GM12878 (cell line): ENCODE data around the gene AIG1. TPM values are rescaled to one million over a fixed set of nuclear protein-coding genes. Genes with fewer than 3 reads are reported as not detected.
"Not testable (repeated sequence)": the region's sequence is repeated elsewhere in the genome, so short reads cannot be mapped to it uniquely, and the experiment has no call there.

Source experiments
- ATAC-seq: fragments of 200-7000 bp; cut with Tn5 transposase; 3 replicates; pipeline ENCODE4 v1.9.1; 2020; ENCODE audit warnings: mild to moderate bottlenecking, moderate library complexity
- BruUV-seq: library from RNA; stranded (reverse); fragments of 400-500 nt; replicated peaks from 2 replicates; lab custom pipeline; 2021; lab: Mats Ljungman, UMichigan
- CTCF ChIA-PET: fragments of 300-600 bp; sonication (Branson Sonifier 250); formaldehyde crosslinking; extraction: SDS; loops from one replicate; lab custom pipeline; 2021; ENCODE audit warnings: inconsistent platforms; lab: Yijun Ruan, JAX
- POLR2A ChIA-PET: fragments of 350-600 bp; formaldehyde crosslinking; extraction: SDS; loops from one replicate; lab custom pipeline; 2021; ENCODE audit warnings: inconsistent platforms; lab: Charles Lee
- RAD21 ChIA-PET: fragments of 300-600 bp; sonication (Branson Sonifier 250); formaldehyde crosslinking; loops from one replicate; lab custom pipeline; 2023; ENCODE audit warnings: antibody characterized with exemption; ENCODE audit not compliant: unreplicated experiment; lab: Charles Lee
- SMC1A ChIA-PET: fragments of 300-600 bp; sonication (Branson Sonifier 250); formaldehyde crosslinking; loops from one replicate; lab custom pipeline; 2023; ENCODE audit not compliant: unreplicated experiment, uncharacterized antibody; lab: Charles Lee
- DNase-seq: peaks from one replicate; pipeline ENCODE4 v3.0.0-alpha.2; 2011; ENCODE audit warnings: low read depth, low spot score
- FAIRE-seq: peaks from 3 replicates; lab custom pipeline; 2011; peaks lifted over from hg19 to GRCh38; lab: Jason Lieb, UNC
- H2AFZ ChIP-seq: 2 replicates; pipeline ENCODE4 v1.6.0; 2011; ENCODE audit warnings: low read depth, low read length, control low read depth; ENCODE audit not compliant: control insufficient read depth
- H3K27ac ChIP-seq: 2 replicates; pipeline ENCODE4 v1.5.1; 2011; ENCODE audit warnings: control low read depth; ENCODE audit not compliant: control insufficient read depth, insufficient read depth
- H3K27me3 ChIP-seq, 2 experiments: replicated peaks in 1 of 2; 2 replicates each; pipeline versions ENCODE4 v1.6.0 to v1.6.1; 2011; ENCODE audit warnings: low read length in 1 of 2; ENCODE audit not compliant: control insufficient read depth in 2 of 2, insufficient read depth in 2 of 2
- H3K36me3 ChIP-seq, 2 experiments: 2 replicates each; pipeline ENCODE4 v1.5.1; 2011; ENCODE audit warnings: low read length in 1 of 2; ENCODE audit not compliant: control insufficient read depth in 2 of 2, insufficient read depth in 2 of 2
- H3K4me1 ChIP-seq: 2 replicates; pipeline ENCODE4 v1.6.1; 2011; ENCODE audit warnings: mild to moderate bottlenecking, low read length, moderate library complexity, mixed read lengths; ENCODE audit not compliant: control insufficient read depth, insufficient read depth
- H3K4me2 ChIP-seq: 2 replicates; pipeline ENCODE4 v1.6.0; 2011; ENCODE audit warnings: control low read depth; ENCODE audit not compliant: control insufficient read depth, insufficient read depth
- H3K4me3 ChIP-seq: fragments of 200-600 bp; sonication (generic); 2 replicates; pipeline ENCODE4 v1.5.1; 2016
- H3K79me2 ChIP-seq: 2 replicates; pipeline ENCODE4 v1.6.0; 2011; ENCODE audit warnings: low read length; ENCODE audit not compliant: control insufficient read depth, insufficient read depth
- H3K9ac ChIP-seq: 2 replicates; pipeline ENCODE4 v1.8.0; 2011; ENCODE audit warnings: low read length, control low read depth, mixed read lengths; ENCODE audit not compliant: control insufficient read depth, insufficient read depth
- H3K9me3 ChIP-seq: replicated peaks from 3 replicates; pipeline ENCODE4 v1.5.1; 2011; ENCODE audit warnings: mild to moderate bottlenecking, low read length; ENCODE audit not compliant: control insufficient read depth, insufficient read depth
- H4K20me1 ChIP-seq: 2 replicates; pipeline ENCODE4 v1.6.0; 2011; ENCODE audit not compliant: control insufficient read depth, insufficient read depth
- CHD4 ChIP-seq: fragments of 200-600 bp; sonication (generic); IDR thresholded peaks from 2 replicates; pipeline ENCODE4 v1.6.1; 2016; ENCODE audit warnings: mild to moderate bottlenecking
- EGR1 ChIP-seq, 2 experiments: IDR thresholded peaks; 1 replicate in 1 of 2; 2 replicates in 1 of 2; pipeline ENCODE4 v1.6.1; 2011 to 2012; ENCODE audit warnings: low read depth in 2 of 2, low read length in 2 of 2, borderline replicate concordance in 1 of 2, mild to moderate bottlenecking in 1 of 2, moderate library complexity in 1 of 2
- HDGF ChIP-seq: fragments of 450-650 bp; IDR thresholded peaks from 2 replicates; pipeline ENCODE4 v1.6.1; 2016; ENCODE audit warnings: antibody characterized with exemption
- MYC ChIP-seq: IDR thresholded peaks from 2 replicates; pipeline ENCODE4 v1.6.1; 2011; ENCODE audit warnings: mild to moderate bottlenecking, low read length, moderate library complexity, inconsistent platforms; ENCODE audit not compliant: insufficient read depth, insufficient replicate concordance, insufficient read length, severe bottlenecking
- POLR2AphosphoS2 ChIP-seq: IDR thresholded peaks from 2 replicates; pipeline ENCODE4 v1.6.1; 2011; ENCODE audit warnings: low read depth, mild to moderate bottlenecking, low read length, improper control_type of control experiment, moderate library complexity
- RAD21 ChIP-seq: IDR thresholded peaks from 2 replicates; pipeline ENCODE4 v1.6.1; 2011; ENCODE audit warnings: mild to moderate bottlenecking, low read depth, low read length, moderate library complexity; ENCODE audit not compliant: insufficient read depth
- WGBS: methylation state at CpG from one replicate; pipeline ENCODE4 v1.1.6; 2016; ENCODE audit warnings: low lambda C conversion rate; ENCODE audit not compliant: insufficient replicate concordance, insufficient coverage; ENCODE audit errors: missing lambda C conversion rate; 5-methylcytosine and 5-hydroxymethylcytosine counted together
- in situ Hi-C: fragments of 300-500 bp; cut with MboI; formaldehyde crosslinking; loops from 9 replicates; pipeline ENCODE4 v1.14.3; 2018; ENCODE audit warnings: mixed read lengths
- intact Hi-C: fragments of 100-400 bp; cut with micrococcal nuclease; formaldehyde crosslinking; loops from one replicate; pipeline ENCODE4 v1.14.2; 2022; ENCODE audit not compliant: unreplicated experiment
- polyA plus RNA-seq, 11 experiments: library from polyadenylated mRNA; depleted of rRNA in 4 of 11; unstranded in 6 of 11; stranded (reverse) in 5 of 11; fragments of >200 nt; fragmentation: Nextera tagmentation in 4 of 11; fragmentation: Illumina TruSeq in 1 of 11; extraction: Ambion mirVana in 4 of 11; extraction: Trizol in 1 of 11; gene quantifications; 1 replicate in 1 of 11; 2 replicates in 10 of 11; pipeline versions ENCODE4 v1.2.1 to v1.2.3, GENCODE V29; 2011 to 2016; ENCODE audit warnings: inconsistent platforms in 2 of 11, missing spikeins in 2 of 11, low read depth in 1 of 11
- total RNA-seq, 4 experiments: library from RNA; depleted of rRNA in 3 of 4; stranded (reverse); fragments of >200 nt in 3 of 4; fragmentation: Illumina TruSeq in 1 of 4; extraction: Trizol in 1 of 4; gene quantifications; 2 replicates each; pipeline versions ENCODE4 v1.2.1 to v1.2.3, GENCODE V29; 2013 to 2021

AIG1 gene
- total and polyA plus RNA-seq, 10 of the 15 experiments (the other 5 are each of a cell fraction or from before 2014, with no cell fraction given): 27.0 to 74.5 (median 36.4) TPM

DNA sequence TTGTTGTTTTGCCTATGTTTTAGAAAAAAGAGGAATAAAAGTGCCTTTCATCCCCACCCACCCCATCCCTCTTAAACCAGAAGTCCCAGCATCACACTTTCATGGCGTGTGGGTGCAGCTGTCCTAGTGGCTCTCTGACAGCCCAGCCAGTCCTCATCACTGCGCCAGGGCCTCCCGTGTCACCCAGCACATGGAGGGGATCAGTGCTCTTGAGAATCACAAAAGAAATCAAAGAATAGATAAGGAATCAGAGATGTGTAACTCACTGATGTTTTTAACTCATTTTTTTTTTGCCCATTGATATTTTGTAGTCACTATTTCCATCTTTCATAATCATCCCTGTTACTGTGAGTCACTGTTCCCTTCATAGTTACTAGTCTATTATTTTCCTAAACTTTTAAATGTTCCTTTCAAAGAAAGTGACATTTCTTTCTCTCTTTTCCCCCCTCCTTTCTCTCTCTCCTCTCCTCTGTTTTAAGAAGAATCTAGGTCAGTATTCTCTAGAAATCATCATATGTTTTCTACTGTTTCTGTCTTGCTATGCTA is 78.6 kb downstream of the AIG1 start:
- H3K36me3 ChIP-seq: no peaks in the 10 kb centered on the region; a peak in 1 of 4 replicates
- no peak overlapping the region for H3K4me3 ChIP-seq
- FAIRE-seq (no peak), DNase-seq (no peak), ATAC-seq (no peak)
- no peak for TF ChIP-seq RAD21
- TF ChIP-seq HDGF: no peak
- TF ChIP-seq CHD4: no peak
- no peak for TF ChIP-seq POLR2AphosphoS2
- TF ChIP-seq EGR1 (IDR thresholded peaks at IDR 0.05; ENCODE audit: borderline replicate concordance in 1 of 2, low read depth in 2 of 2, low read length in 2 of 2): no peak
- no peak for TF ChIP-seq MYC
- intact Hi-C loops (no loop called here), in situ Hi-C loops (no loop called here)
- CTCF ChIA-PET: no interaction called here
- RAD21 ChIA-PET: no interaction called here
- POLR2A ChIA-PET: no interaction called here
- no peak overlapping the region for H3K4me2 ChIP-seq
- no peak overlapping the region for H2AFZ ChIP-seq
- BruUV-seq: no TSS peak
- no peaks in the 10 kb centered on the region for H3K4me1 ChIP-seq
- H4K20me1 ChIP-seq: no peaks in the 10 kb centered on the region
- no peaks in the 10 kb centered on the region for H3K27me3 ChIP-seq
- peaks cover 1% of the 10 kb centered on the region; the same call in 2 of the 3 replicates for H3K9me3 ChIP-seq
- H3K79me2 ChIP-seq: no peaks in the 10 kb centered on the region
- H3K27ac ChIP-seq: no peak overlapping the region
- SMC1A ChIA-PET: no interaction called here
- WGBS: 100% methylated on average over 3 of the region's 3 CpGs
- H3K9ac ChIP-seq: no peak overlapping the region

GRCh38 chr6:143139884-143140283 is 79.2 kb downstream of the AIG1 start:
- H3K4me1 ChIP-seq, FAIRE-seq, intact Hi-C loops, DNase-seq, BruUV-seq, in situ Hi-C loops, ATAC-seq, H3K27me3 ChIP-seq, H3K27ac ChIP-seq, POLR2A ChIA-PET, H2AFZ ChIP-seq, SMC1A ChIA-PET, H3K4me2 ChIP-seq, H3K79me2 ChIP-seq, RAD21 ChIA-PET, H3K9ac ChIP-seq, CTCF ChIA-PET, H4K20me1 ChIP-seq, H3K9me3 ChIP-seq, H3K36me3 ChIP-seq, H3K4me3 ChIP-seq: not testable (repeated sequence)
- 40% methylated on average over 5 of the region's 5 CpGs for WGBS
